LoVo (cell line): ENCODE measurements around the gene RNGTT.

ENCODE experiments used
- DNase-seq: peaks from one replicate; pipeline ENCODE4 v3.0.0-alpha.2; 2016; ENCODE audit warnings: low spot score

RNGTT gene

GRCh38 chr6:88587150-88587520 lies 376.3 kb downstream of the RNGTT start:
- no peak for DNase-seq

GRCh38 chr6:88586371-88587149 lies 376.9 kb downstream of the RNGTT start:
- DNase-seq = no peak

DNA sequence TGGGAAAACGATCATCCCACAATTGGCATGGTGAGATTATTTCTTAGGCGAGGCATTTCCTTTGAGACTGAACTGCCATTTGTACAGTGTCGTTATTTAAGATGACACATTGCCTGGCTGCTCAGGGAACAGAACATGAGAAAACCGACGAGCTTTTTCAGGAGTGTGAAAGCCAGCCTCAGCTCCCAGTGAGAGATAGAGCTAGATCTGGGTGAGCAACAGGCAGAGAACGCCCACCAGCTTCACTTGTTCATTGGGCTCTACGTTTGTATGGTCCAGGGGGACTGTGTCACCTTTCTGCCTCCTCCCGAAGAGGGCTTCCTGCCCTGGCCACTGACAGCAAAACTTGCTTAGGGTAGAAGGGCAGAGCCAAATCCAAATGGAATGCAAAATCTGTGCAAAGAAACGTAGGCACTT lies 378.1 kb downstream of the RNGTT start:
- no peak for DNase-seq

- no peak for DNase-seq
Measured at GRCh38 chr6:88584581-88585275, 378.7 kb downstream of the RNGTT start.

DNA sequence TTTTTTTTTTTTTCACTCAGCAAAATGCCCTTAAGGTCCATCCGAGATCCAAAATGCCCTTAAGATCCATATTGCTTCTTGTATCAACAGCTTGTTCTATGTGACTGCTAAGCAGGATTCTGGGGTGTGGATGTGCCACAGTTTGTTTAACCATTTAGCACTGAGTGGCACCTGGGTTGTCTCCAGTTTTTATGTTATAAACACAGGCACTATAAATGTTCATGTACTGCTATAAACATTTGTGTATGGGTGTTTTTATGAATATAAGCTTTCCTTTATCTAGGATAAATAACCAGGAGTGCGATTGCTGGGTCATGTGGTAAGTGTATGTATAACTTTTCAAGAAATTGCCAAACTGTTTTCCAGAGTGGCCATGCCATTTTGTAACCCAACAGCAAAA lies 386.0 kb downstream of the RNGTT start:
- no peak for DNase-seq

DNA sequence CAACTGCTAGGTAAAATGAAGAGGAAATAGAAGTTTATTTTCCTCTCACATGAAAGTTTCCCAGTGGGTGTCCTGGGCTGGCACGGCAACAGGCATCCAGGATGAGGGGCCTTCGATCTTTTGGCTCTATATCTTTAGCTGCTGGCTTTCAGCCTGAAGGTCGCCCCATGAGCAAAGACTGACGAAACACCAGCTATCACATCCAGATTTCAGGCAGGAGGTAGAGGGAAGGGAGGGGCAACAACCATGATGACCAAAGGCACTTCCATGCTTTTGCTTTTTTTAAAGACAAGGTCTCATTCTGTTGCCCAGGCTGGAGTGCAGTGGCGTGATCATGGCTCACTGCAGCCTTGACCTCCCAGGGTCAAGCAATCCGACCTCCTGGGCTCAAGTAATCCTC lies 387.9 kb downstream of the RNGTT start:
- no peak for DNase-seq

DNA sequence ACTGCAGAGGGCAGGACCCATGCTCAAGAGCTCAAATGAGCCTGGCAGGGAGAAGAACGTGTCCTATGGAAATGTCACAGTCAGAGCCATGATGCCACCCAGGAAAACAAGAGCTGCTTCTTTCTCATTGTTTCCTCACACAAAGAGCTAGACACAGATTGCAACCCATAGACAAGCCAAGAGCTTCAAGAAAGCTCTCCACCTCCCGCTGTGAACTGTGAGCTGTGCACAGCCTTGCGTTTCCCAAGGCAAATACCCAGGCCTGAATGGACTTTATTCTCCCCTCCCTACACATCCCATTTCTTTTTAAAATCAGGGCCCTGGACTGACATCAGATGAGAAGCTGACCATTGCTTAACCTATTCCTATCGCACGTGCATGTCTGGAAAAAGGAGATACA lies 388.8 kb downstream of the RNGTT start:
- no peak for DNase-seq

GRCh38 chr6:88574031-88574430 lies 389.4 kb downstream of the RNGTT start:
- no peak for DNase-seq

GRCh38 chr6:88573561-88573960 lies 389.9 kb downstream of the RNGTT start:
- DNase-seq = no peak

GRCh38 chr6:88572449-88573139 lies 390.8 kb downstream of the RNGTT start:
- no peak for DNase-seq

DNA sequence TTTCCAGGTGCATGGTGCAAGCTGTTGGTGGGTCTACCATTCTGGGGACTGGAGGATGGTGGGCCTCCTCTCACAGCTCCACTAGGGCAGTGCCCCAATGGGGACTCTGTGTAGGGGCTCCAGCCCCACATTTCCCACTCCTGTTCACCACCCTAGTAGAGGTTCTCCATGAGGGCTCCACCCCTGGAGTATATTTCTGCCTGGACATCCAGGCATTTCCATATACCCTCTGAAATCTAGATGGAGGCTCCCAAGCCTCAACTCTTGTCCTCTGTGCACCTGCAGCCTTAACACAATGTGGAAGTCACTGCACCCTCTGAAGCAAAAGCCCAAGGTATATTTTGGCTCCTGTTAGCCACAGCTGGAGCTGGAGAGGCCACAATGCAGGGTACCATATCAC lies 393.5 kb downstream of the RNGTT start:
- DNase-seq = no peak

DNA sequence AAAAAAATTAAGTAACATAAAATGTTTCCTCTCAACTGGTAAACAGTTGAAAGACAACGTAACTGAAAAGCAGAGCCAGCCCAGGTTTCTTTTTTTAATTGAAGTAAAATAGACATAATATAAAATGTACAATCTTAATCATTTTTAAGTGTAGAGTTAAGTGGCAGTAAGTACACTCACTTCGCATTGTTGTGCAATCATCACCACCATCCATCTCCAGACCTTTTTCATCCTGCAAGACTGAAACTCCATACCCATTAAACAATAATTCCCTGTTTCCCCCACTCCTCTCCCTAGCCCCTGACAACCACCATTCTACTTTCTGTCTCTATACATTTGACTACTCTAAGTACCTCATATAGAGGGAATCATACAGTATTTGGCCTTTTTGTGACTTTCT lies 395.7 kb downstream of the RNGTT start:
- no peak for DNase-seq

GRCh38 chr6:88566746-88567534 lies 396.5 kb downstream of the RNGTT start:
- no peak for DNase-seq

- no peak for DNase-seq
Measured at GRCh38 chr6:88565836-88566235, 397.6 kb downstream of the RNGTT start.

GRCh38 chr6:88565409-88565811 lies 398.0 kb downstream of the RNGTT start:
- no peak for DNase-seq

DNA sequence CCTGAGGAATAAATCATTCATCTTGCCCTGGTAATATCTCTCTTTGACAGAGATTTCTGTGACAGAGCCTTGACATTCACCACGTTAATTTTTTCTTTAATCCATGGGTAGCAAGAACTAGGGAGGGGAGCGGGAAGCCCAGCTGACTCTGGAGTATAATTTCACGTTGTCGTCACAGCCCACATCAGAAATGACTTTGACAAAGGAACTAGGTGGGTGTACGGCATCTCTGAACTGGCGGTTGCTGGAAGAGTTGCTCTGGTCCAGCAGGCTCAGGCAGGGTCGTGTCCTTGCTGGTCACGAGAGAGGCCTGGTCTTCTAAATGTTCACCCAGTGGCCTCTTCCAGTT lies 400.2 kb downstream of the RNGTT start:
- no peak for DNase-seq

- no peak for DNase-seq
Measured at GRCh38 chr6:88562353-88563276, 400.8 kb downstream of the RNGTT start.

DNA sequence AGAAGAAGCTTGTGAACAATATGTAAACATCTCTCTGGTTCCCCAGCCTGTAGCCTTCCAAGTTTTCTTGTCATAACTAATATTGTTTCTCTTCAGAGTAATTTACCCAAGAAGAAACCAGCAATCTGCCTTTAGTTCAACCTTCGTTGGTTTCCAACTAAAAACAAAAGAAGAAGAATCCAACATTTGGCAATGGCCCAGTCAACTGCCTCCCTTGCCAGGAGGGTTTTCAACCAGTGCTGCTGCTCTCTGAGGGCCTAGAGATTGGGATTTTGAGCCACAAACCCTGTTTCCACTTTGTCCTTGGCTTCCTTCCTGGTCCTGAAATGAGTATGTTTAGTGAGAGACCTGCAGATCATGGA lies 401.5 kb downstream of the RNGTT start:
- no peak for DNase-seq

DNA sequence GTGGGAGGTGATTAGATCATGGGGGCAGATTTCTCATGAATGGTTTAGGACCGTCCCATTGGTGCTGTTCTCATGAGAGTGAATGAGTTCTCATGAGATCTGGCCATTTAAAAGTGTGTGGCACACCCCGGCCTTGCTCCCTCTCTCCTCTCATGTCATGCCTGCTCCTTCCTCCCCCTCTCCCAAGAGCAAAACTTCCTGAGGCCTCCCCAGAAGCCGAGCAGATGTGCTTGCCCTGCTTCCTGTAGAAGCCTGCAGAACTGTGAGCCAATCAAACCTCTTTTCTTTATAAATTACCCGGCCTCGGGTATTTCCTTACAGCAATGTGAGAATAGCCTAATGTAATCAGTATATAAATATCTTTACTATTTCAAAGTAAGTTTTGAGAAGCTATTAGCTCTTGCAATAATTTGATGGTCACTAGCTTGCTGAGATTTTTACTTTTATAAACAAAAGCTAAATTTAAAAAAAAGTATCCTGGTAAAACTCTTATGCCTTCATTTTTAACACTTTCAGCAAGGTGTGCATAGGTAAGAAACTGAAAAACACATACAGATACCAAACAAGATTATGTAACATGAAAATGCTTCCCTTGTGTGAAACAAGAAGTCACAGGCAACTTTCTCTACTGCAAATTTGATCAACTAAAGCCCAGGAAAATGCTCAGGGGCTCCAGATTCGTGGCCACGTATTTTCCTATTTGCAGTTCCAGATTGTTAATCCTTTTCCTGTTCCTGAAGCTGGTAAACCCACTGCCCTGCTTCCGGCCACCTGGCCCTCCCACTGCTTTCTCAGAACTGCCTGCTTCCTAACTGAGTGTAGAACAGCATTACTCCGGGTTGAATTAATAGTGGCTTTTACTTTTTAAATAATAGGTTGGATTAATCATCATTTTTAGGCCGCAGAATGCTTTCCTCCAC lies 402.1 kb downstream of the RNGTT start:
- DNase-seq = no peak
